Brain microvascular endothelial cell (primary cell): ENCODE measurements around the gene CRB2.

ENCODE experiments used
- DNase-seq: peaks from one replicate; pipeline ENCODE4 v3.0.0-alpha.2; 2020
- H3K27ac ChIP-seq: fragments of 250-450 bp; sonication (Bioruptor Pico); 2 replicates; pipeline ENCODE4 v1.5.1; 2020; ENCODE audit warnings: mild to moderate bottlenecking, moderate library complexity
- H3K27me3 ChIP-seq: fragments of 250-450 bp; sonication (Bioruptor Pico); replicated peaks from 2 replicates; pipeline ENCODE4 v1.5.1; 2020; ENCODE audit warnings: mild to moderate bottlenecking
- H3K36me3 ChIP-seq: fragments of 250-450 bp; sonication (Bioruptor Pico); replicated peaks from 2 replicates; pipeline ENCODE4 v1.5.1; 2020; ENCODE audit warnings: mild to moderate bottlenecking
- H3K4me3 ChIP-seq: 2 replicates; pipeline ENCODE4 v1.5.1; 2011; ENCODE audit warnings: low read depth, mild to moderate bottlenecking, control low read depth, low read length, moderate library complexity
- CTCF ChIP-seq: IDR thresholded peaks from 2 replicates; pipeline ENCODE4 v1.5.1; 2011; ENCODE audit warnings: low read depth, mild to moderate bottlenecking, moderate library complexity, low read length, control low read depth, inconsistent platforms; ENCODE audit errors: missing control alignments
- in situ Hi-C: cut with HindIII; loops from 2 replicates; pipeline ENCODE4 v1.10.0; 2017; ENCODE audit warnings: low sequenced_read_pairs, low pct_ligation_motif_present

CRB2 gene

GRCh38 chr9:123407217-123407851, 51.3 kb downstream of the CRB2 start:
- Histone ChIP-seq H3K27me3 (no peaks in the 10 kb centered on the region), H3K27ac (no peak overlapping the region), H3K4me3 (no peak overlapping the region), H3K36me3 (no peaks in the 10 kb centered on the region)
- in situ Hi-C loops: no loop called here
- no peak for DNase-seq
- no peak for TF ChIP-seq CTCF

- Histone ChIP-seq H3K4me3 (no peak overlapping the region), H3K36me3 (no peaks in the 10 kb centered on the region), H3K27ac (no peak overlapping the region), H3K27me3 (no peaks in the 10 kb centered on the region)
- no peak for TF ChIP-seq CTCF
- DNase-seq: no peak
- in situ Hi-C loops: no loop called here
Observed at GRCh38 chr9:123408313-123409262, 52.6 kb downstream of the CRB2 start.

- Histone ChIP-seq H3K4me3 (no peak overlapping the region), H3K27ac (no peak overlapping the region), H3K36me3 (no peaks in the 10 kb centered on the region), H3K27me3 (no peaks in the 10 kb centered on the region)
- TF ChIP-seq CTCF: no peak
- DNase-seq: no peak
- in situ Hi-C loops: no loop called here
Observed at GRCh38 chr9:123410281-123410910, 54.4 kb downstream of the CRB2 start.

- in situ Hi-C loops: no loop called here
- no peak for DNase-seq
- no peaks in the 10 kb centered on the region for H3K36me3 ChIP-seq
- H3K27me3 ChIP-seq: no peaks in the 10 kb centered on the region
- no peak for TF ChIP-seq CTCF
- H3K4me3 ChIP-seq: no peak overlapping the region
- no peak overlapping the region for H3K27ac ChIP-seq
Observed at GRCh38 chr9:123411191-123411590, 55.2 kb downstream of the CRB2 start.

- no peaks in the 10 kb centered on the region for H3K27me3 ChIP-seq
- no peak overlapping the region for H3K27ac ChIP-seq
- no peaks in the 10 kb centered on the region for H3K36me3 ChIP-seq
- H3K4me3 ChIP-seq: no peak overlapping the region
- in situ Hi-C loops: no loop called here
- no peak for TF ChIP-seq CTCF
- no peak for DNase-seq
Observed at GRCh38 chr9:123411636-123412035, 55.6 kb downstream of the CRB2 start.
